Prostate gland (tissue), 2 donors: ENCODE data around the gene LIG3. TPM values are rescaled to one million over a fixed set of nuclear protein-coding genes. Genes with fewer than 3 reads are reported as not detected.

Experiments used
- DNase-seq: peaks from one replicate; pipeline ENCODE4 v3.0.0-alpha.2; 2019; ENCODE audit warnings: low spot score
- H3K27ac ChIP-seq, 2 donors: fragments of 200-600 bp; sonication (generic); 2 replicates each; pipeline ENCODE4 v1.5.1; 2017 to 2019
- H3K27me3 ChIP-seq: fragments of 200-600 bp; sonication (generic); replicated peaks from 2 replicates; pipeline ENCODE4 v1.5.1; 2019; ENCODE audit not compliant: insufficient read depth
- H3K36me3 ChIP-seq, 2 donors: fragments of 200-600 bp; sonication (generic); 1 replicate in 1 of 2; 2 replicates in 1 of 2; pipeline versions ENCODE4 v1.5.1 to v1.8.1; 2017 to 2019
- H3K4me1 ChIP-seq: fragments of 200-600 bp; sonication (generic); replicated peaks from 2 replicates; pipeline ENCODE4 v1.5.1; 2019
- H3K4me3 ChIP-seq, 2 donors: fragments of 200-600 bp; sonication (generic); 2 replicates each; pipeline ENCODE4 v1.5.1; 2017 to 2019
- H3K9me3 ChIP-seq: fragments of 200-600 bp; sonication (generic); 2 replicates; pipeline ENCODE4 v1.5.1; 2017
- CTCF ChIP-seq, 4 experiments: fragments of 200-600 bp in 2 of 4; fragments of 450-650 bp in 2 of 4; sonication (generic) in 2 of 4; IDR thresholded peaks; 1 replicate in 3 of 4; 2 replicates in 1 of 4; pipeline ENCODE4 v1.5.1; 2016 to 2019; ENCODE audit warnings: antibody characterized with exemption in 4 of 4, mild to moderate bottlenecking in 2 of 4, moderate library complexity in 2 of 4
- POLR2A ChIP-seq: fragments of 450-650 bp; IDR thresholded peaks from one replicate; pipeline ENCODE4 v1.6.1; 2016; ENCODE audit warnings: antibody characterized with exemption, mild to moderate bottlenecking
- POLR2AphosphoS5 ChIP-seq: sonication (generic); formaldehyde crosslinking; IDR thresholded peaks from one replicate; pipeline ENCODE4 v1.6.1; 2017; ENCODE audit warnings: antibody characterized with exemption
- WGBS: methylation state at CpG from one replicate; pipeline ENCODE4 v1.1.5; 2018; 5-methylcytosine and 5-hydroxymethylcytosine counted together
- intact Hi-C: fragments of 100-400 bp; cut with DNase I; formaldehyde crosslinking; loops from one replicate; pipeline ENCODE4 v1.14.2; 2022
- total RNA-seq, 2 donors: library from RNA; depleted of rRNA; stranded (reverse); fragments of >200 nt; gene quantifications; one replicate each; pipeline ENCODE4 v1.1.0, GENCODE V29; 2016

LIG3 gene
- total RNA-seq, 2 donors from 2014 or later = 49.2 to 54.0 TPM

DNA sequence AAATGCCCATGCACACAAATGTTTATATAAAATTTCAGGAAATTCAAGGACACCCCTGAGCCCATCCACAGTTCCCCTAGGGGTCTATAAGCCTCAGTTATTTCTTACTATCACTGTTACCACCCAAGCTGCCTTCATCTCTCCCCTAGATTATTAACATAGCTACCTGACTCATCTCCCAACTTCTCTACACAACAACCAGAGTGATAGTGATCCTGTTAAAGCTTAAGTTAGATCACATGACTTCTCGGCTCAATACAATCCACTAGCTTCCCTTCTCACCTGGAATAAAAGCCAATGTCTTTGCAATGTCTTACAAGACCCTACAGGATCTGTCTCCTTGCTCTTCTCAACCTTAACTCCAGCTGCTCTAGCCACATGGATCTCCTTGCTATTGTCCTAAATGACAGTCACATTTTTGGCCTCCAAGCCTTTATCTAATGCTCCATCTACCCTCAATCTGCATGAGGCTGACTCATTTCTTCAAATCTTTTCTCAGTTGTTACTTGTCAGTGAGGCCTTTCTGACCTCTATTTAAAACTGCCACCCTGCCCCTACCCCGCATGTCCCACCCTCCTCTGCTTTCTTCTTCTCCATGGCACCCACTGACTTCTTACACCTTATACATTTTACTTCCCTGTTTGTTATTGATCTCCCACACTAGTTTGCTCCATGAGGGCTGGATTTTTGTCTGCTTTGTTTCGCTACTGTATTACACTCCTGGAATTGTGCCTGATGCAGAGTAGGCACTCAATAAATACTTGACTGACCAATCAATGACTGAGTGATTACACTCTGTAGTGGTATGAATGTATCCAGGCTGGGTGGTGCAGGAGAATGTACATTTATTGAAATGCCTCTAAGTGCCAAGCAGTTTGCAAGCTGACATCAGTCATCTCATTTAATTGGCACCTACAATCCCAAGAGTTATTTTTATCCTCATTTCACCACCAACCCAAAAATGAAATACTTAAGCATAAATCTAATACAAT lies 5.2 kb upstream of the LIG3 start:
- Histone ChIP-seq H3K4me3 (no peak overlapping the region), H3K9me3 (no peaks in the 10 kb centered on the region), H3K27ac (peak overlapping the region in 1 of 2 donors; percentile 0), H3K27me3 (no peaks in the 10 kb centered on the region), H3K4me1 (no peaks in the 10 kb centered on the region), H3K36me3 (no peaks in the 10 kb centered on the region)
- DNase-seq = no peak
- 90% methylated on average over 3 of the region's 3 CpGs for WGBS
- no peak for TF ChIP-seq POLR2A
- no peak for TF ChIP-seq CTCF (IDR thresholded peaks at IDR 0.05)
- TF ChIP-seq POLR2AphosphoS5 = no peak
- intact Hi-C loops = no loop called here

DNA sequence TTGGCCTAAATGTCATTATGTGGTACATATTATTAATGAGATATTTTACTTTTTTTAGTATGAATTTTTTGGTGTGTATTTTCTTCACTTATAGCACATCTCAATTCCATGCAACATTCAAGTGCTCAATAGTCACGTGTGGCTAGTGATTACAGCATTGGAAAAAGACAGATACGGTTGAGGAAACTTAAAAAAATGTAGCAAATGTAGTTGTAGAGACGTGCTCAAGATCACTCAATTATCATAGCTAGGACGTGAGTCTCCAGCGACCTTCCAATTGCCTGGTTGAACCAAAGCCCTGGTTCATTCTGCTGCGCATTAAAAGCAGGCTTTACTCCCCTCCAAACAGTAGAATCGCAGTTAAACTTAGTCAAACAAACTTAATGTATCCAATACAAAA lies 1.2 kb upstream of the LIG3 start:
- Histone ChIP-seq H3K4me3 (no peak overlapping the region), H3K27ac (no peak overlapping the region), H3K9me3 (no peaks in the 10 kb centered on the region), H3K36me3 (no peaks in the 10 kb centered on the region), H3K27me3 (no peaks in the 10 kb centered on the region), H3K4me1 (no peaks in the 10 kb centered on the region)
- intact Hi-C loops = no loop called here
- 92% methylated on average over 7 of the region's 7 CpGs for WGBS
- no peak for DNase-seq
- TF ChIP-seq POLR2AphosphoS5 (no peak), POLR2A (no peak), CTCF (IDR thresholded peaks at IDR 0.05) (no peak)

DNA sequence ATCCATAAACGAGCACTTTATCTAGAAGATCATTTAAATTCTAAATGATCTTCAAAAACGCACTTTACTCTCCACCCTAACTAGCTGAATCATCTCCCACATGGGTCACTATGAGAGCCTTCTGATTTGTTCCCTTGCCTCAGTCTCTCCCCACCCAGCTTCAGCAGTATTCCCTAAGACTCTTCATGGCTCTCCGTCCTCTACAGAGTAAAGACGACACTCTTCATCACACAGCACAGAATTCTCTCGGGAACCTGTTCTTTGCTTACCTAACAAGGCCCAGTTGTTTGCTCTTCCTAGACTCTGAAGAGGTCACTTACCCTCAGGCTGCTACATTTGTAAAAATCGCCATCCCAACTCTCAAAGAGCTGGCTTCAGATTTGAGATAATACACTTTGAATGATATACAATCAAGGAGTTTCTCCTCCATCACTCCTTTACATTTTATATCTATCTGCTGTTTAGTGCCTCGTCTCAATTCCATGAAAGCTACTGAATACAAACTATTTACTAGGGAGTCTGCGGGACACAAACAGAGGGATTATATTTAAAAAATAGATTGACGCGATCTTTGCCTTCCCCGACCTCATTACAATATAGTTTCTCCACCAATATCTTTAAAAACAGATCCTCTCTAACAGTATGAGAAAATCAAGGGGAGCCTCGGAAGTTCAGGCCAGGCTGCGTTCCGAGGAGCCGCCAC lies 511 bp upstream of the LIG3 start:
- intact Hi-C loops = no loop called here

GRCh38 chr17:34980681-34981537 lies 597 bp downstream of the LIG3 start:
- Histone ChIP-seq H3K4me1 (no peaks in the 10 kb centered on the region), H3K9me3 (no peaks in the 10 kb centered on the region), H3K4me3 (peak overlapping the region; percentile 85 to 91), H3K36me3 (no peaks in the 10 kb centered on the region), H3K27me3 (no peaks in the 10 kb centered on the region), H3K27ac (peak overlapping the region; percentile 99 to 100)
- DNase-seq = peak; percentile 76
- WGBS = under 1% methylated on average over 62 of the region's 69 CpGs
- TF ChIP-seq POLR2AphosphoS5 (no peak), CTCF (IDR thresholded peaks at IDR 0.05) (peak in 3 of 4 experiments; percentile 14 to 48 (median 47)), POLR2A (no peak)
- intact Hi-C loops = loop anchor here (1.0 kb wide), 1 partner anchor 82 kb away; the partner anchor contains the start of gene RFFL

More for the DNA sequence above, 511 bp upstream of the LIG3 start:
- no peak for DNase-seq
- no peaks in the 10 kb centered on the region for H3K27me3 ChIP-seq
- H3K27ac ChIP-seq = peak overlapping the region; percentile 99 to 100
- H3K4me1 ChIP-seq = no peaks in the 10 kb centered on the region
- peak overlapping the region; percentile 85 to 91 for H3K4me3 ChIP-seq
- no peaks in the 10 kb centered on the region for H3K36me3 ChIP-seq
- TF ChIP-seq POLR2AphosphoS5 (no peak), POLR2A (no peak), CTCF (IDR thresholded peaks at IDR 0.05) (no peak)
- H3K9me3 ChIP-seq = no peaks in the 10 kb centered on the region
- 19% methylated on average over 15 of the region's 15 CpGs for WGBS
